MM.1S (cell line): ENCODE data around the gene NXN.

Experiments
- DNase-seq: peaks from one replicate; pipeline ENCODE4 v3.0.0-alpha.2; 2015
- H2AFZ ChIP-seq: fragments of 300-600 bp; sonication (generic); 2 replicates; pipeline ENCODE4 v1.6.0; 2016; ENCODE audit warnings: antibody characterized with exemption, low read length
- H3F3A ChIP-seq: fragments of 300-600 bp; sonication (generic); 2 replicates; pipeline ENCODE4 v1.6.1; 2016; ENCODE audit warnings: mild to moderate bottlenecking, antibody characterized with exemption, low read length, moderate library complexity, mixed read lengths; ENCODE audit not compliant: insufficient read depth
- H3K27ac ChIP-seq: fragments of 300-600 bp; sonication (generic); 2 replicates; pipeline ENCODE4 v1.5.1; 2016; ENCODE audit warnings: mild to moderate bottlenecking, low read length
- H3K27me3 ChIP-seq: fragments of 300-600 bp; sonication (generic); replicated peaks from 2 replicates; pipeline ENCODE4 v1.6.0; 2016; ENCODE audit warnings: low read length; ENCODE audit not compliant: insufficient read depth
- H3K36me3 ChIP-seq: fragments of 300-600 bp; sonication (generic); replicated peaks from 2 replicates; pipeline ENCODE4 v1.6.1; 2016; ENCODE audit warnings: mild to moderate bottlenecking, low read length, mixed read lengths; ENCODE audit not compliant: insufficient read depth
- H3K4me1 ChIP-seq: fragments of 300-600 bp; sonication (generic); 2 replicates; pipeline ENCODE4 v1.6.1; 2016; ENCODE audit warnings: low read length, mixed read lengths
- H3K4me2 ChIP-seq: fragments of 300-600 bp; sonication (generic); 2 replicates; pipeline ENCODE4 v1.6.0; 2016; ENCODE audit warnings: low read depth, low read length
- H3K4me3 ChIP-seq: fragments of 300-600 bp; sonication (generic); 2 replicates; pipeline ENCODE4 v1.5.1; 2016; ENCODE audit warnings: low read length, mixed read lengths
- H3K79me2 ChIP-seq: fragments of 300-600 bp; sonication (generic); 2 replicates; pipeline ENCODE4 v1.6.1; 2016; ENCODE audit warnings: mixed run types, low read length, mixed read lengths
- H3K9ac ChIP-seq: fragments of 300-600 bp; sonication (generic); 2 replicates; pipeline ENCODE4 v1.6.1; 2016; ENCODE audit warnings: low read length, mixed read lengths
- H3K9me2 ChIP-seq: fragments of 300-600 bp; sonication (generic); replicated peaks from 2 replicates; pipeline ENCODE4 v1.6.1; 2016; ENCODE audit warnings: mild to moderate bottlenecking, low read length, mixed read lengths; ENCODE audit not compliant: insufficient read depth
- H3K9me3 ChIP-seq: fragments of 300-600 bp; sonication (generic); replicated peaks from 2 replicates; pipeline ENCODE4 v1.6.1; 2016; ENCODE audit warnings: mild to moderate bottlenecking, low read length, mixed read lengths; ENCODE audit not compliant: insufficient read depth
- H4K20me1 ChIP-seq: fragments of 300-600 bp; sonication (generic); 2 replicates; pipeline ENCODE4 v1.6.1; 2016; ENCODE audit warnings: mild to moderate bottlenecking, low read length, moderate library complexity, mixed read lengths; ENCODE audit not compliant: insufficient read depth
- EZH2 ChIP-seq: fragments of 300-600 bp; sonication (generic); optimal IDR thresholded peaks from 2 replicates; pipeline ENCODE3; 2017; ENCODE audit warnings: low read depth, mild to moderate bottlenecking, antibody characterized with exemption, low read length, mixed read lengths
- EZH2phosphoT487 ChIP-seq: fragments of 300-600 bp; sonication (generic); IDR thresholded peaks from 2 replicates; pipeline ENCODE4 v1.6.1; 2018; ENCODE audit warnings: antibody characterized with exemption, low read length
- TF ChIP-seq, protein P1 (sequence below): fragments of 300-600 bp; sonication (generic); IDR thresholded peaks from 2 replicates; pipeline ENCODE4 v1.5.1; 2016; ENCODE audit warnings: antibody characterized with exemption, low read length, mixed read lengths

Gene NXN

DNA sequence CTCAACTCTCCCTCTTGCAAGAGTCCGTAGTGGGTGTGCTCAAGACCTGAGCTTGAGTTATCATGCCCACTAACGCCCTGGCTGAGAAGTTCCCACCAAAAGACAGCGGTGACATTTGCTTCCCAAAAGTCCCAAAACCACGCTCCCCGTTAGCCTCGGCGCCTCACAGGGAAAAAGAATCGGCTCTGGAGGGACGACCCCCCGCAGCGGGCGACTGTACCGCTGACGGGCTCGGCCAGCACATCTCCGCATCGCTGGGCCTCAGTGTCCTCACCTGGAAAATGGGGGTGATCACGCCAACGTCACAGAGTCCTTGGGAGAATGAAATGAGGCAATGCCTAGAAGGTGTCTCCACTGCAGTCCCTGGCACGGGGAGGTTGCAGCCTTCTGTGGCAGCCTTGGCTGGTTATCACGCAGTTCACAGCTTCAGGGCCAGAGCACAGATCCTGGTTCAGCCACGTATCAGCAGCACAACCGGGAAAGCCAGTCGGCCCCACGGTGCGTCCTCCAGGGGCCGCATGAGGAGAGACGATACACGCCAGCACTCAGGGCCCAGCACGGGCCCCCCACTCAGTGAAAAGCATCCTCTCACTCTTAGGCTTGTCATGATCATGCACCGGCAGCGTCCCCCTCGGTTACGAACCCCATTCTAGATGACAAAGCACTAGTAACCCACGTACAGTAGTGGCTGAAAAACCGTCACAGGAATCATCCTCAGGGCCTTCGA, 32.9 kb downstream of the NXN start:
- H3K27ac ChIP-seq, result no peak overlapping the region
- no peaks in the 10 kb centered on the region for H3K36me3 ChIP-seq
- no peaks in the 10 kb centered on the region for H3K9me3 ChIP-seq

DNA sequence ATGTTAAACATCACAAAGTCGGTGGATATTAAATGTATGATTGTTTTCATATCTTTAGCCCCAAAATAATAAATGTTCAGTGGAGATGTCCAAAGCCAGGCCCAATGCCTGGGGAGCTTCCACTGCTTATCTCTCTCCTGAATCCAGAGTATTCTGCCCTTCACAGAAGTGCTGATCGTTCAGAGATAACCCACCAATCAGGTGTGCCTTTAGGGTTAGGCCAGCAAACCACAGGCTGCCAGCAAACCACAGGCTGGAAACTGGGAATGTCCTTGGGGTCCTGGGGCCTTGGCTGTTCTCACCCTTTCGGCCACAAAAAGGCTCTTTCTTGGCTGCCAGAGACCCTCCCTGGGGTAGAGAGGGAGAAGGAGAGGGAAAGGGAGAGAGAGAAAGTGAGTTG, 33.9 kb downstream of the NXN start:
- no peak overlapping the region for H3K9ac ChIP-seq
- H3K9me3 ChIP-seq, result no peaks in the 10 kb centered on the region

More for the DNA sequence above, 32.9 kb downstream of the NXN start:
- peaks cover 78% of the 10 kb centered on the region for H3K27me3 ChIP-seq
- H2AFZ ChIP-seq, result no peak overlapping the region
- H3K79me2 ChIP-seq, result no peaks in the 10 kb centered on the region
- H3K4me1 ChIP-seq, result no peaks in the 10 kb centered on the region
- DNase-seq, result no peak
- no peak overlapping the region for H3K9ac ChIP-seq
- no peak for TF ChIP-seq EZH2phosphoT487
- TF ChIP-seq, protein P1, sequence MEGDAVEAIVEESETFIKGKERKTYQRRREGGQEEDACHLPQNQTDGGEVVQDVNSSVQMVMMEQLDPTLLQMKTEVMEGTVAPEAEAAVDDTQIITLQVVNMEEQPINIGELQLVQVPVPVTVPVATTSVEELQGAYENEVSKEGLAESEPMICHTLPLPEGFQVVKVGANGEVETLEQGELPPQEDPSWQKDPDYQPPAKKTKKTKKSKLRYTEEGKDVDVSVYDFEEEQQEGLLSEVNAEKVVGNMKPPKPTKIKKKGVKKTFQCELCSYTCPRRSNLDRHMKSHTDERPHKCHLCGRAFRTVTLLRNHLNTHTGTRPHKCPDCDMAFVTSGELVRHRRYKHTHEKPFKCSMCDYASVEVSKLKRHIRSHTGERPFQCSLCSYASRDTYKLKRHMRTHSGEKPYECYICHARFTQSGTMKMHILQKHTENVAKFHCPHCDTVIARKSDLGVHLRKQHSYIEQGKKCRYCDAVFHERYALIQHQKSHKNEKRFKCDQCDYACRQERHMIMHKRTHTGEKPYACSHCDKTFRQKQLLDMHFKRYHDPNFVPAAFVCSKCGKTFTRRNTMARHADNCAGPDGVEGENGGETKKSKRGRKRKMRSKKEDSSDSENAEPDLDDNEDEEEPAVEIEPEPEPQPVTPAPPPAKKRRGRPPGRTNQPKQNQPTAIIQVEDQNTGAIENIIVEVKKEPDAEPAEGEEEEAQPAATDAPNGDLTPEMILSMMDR, result no peak
- TF ChIP-seq EZH2, result no peak
- no peaks in the 10 kb centered on the region for H3F3A ChIP-seq
- no peak overlapping the region for H3K4me2 ChIP-seq
- no peak overlapping the region for H3K4me3 ChIP-seq
- H3K9me2 ChIP-seq, result no peaks in the 10 kb centered on the region
- H4K20me1 ChIP-seq, result no peaks in the 10 kb centered on the region

DNA sequence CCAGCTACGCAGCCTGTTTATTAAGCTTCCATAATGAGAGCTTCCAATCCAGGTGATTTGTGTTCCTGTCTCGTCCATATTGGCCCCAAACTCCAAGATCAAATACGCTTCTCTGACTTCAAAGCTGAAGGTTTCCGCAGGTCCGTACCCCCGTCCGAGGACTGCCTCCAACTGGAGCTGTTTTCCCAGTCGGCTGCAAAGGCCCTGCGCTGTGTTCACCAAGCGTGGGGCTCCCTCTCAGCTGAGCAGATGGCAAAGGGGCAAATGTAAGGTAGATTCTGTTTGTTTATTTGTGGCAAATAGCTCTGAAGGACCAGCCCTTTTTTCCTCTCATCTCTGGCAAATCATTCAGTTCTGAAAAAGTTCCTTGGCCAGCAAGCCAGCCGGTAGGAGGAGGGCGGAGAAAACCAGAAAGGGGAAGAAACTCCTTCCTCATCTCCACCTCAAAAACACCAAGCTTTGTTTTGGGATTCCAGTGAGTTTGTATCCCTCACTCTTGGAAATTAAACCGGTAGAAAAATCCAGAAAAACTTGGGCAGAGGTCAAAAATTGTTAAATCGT, 35.2 kb downstream of the NXN start:
- no peaks in the 10 kb centered on the region for H3K9me3 ChIP-seq
- no peaks in the 10 kb centered on the region for H4K20me1 ChIP-seq
- H3K36me3 ChIP-seq, result no peaks in the 10 kb centered on the region
- H3K27ac ChIP-seq, result no peak overlapping the region
- peaks cover 71% of the 10 kb centered on the region for H3K27me3 ChIP-seq
- H3K9me2 ChIP-seq, result no peaks in the 10 kb centered on the region
- no peaks in the 10 kb centered on the region for H3K79me2 ChIP-seq
- no peak overlapping the region for H2AFZ ChIP-seq
- H3K9ac ChIP-seq, result no peak overlapping the region
- no peak overlapping the region for H3K4me2 ChIP-seq
- no peak overlapping the region for H3K4me3 ChIP-seq
- no peaks in the 10 kb centered on the region for H3F3A ChIP-seq
- H3K4me1 ChIP-seq, result no peaks in the 10 kb centered on the region
- DNase-seq, result no peak
- no peak for TF ChIP-seq EZH2phosphoT487
- TF ChIP-seq, protein P1, result no peak
- TF ChIP-seq EZH2, result no peak

More for the DNA sequence above, 33.9 kb downstream of the NXN start:
- no peaks in the 10 kb centered on the region for H3F3A ChIP-seq
- H3K4me3 ChIP-seq, result no peak overlapping the region
- no peaks in the 10 kb centered on the region for H3K4me1 ChIP-seq
- H3K36me3 ChIP-seq, result no peaks in the 10 kb centered on the region
- no peaks in the 10 kb centered on the region for H3K9me2 ChIP-seq
- no peaks in the 10 kb centered on the region for H4K20me1 ChIP-seq
- H3K27me3 ChIP-seq, result peaks cover 70% of the 10 kb centered on the region
- DNase-seq, result no peak
- no peaks in the 10 kb centered on the region for H3K79me2 ChIP-seq
- H3K4me2 ChIP-seq, result no peak overlapping the region
- TF ChIP-seq EZH2 (no peak), EZH2phosphoT487 (no peak)
- TF ChIP-seq, protein P1, result no peak
- H2AFZ ChIP-seq, result no peak overlapping the region
- H3K27ac ChIP-seq, result no peak overlapping the region
